ENCODE results near the gene DPYD. TPM values are rescaled to one million over a fixed set of nuclear protein-coding genes. Genes with fewer than 3 reads are reported as not detected.

The DPYD gene
- total RNA-seq, 1 donor from 2014 or later = 5.9 TPM

DNA sequence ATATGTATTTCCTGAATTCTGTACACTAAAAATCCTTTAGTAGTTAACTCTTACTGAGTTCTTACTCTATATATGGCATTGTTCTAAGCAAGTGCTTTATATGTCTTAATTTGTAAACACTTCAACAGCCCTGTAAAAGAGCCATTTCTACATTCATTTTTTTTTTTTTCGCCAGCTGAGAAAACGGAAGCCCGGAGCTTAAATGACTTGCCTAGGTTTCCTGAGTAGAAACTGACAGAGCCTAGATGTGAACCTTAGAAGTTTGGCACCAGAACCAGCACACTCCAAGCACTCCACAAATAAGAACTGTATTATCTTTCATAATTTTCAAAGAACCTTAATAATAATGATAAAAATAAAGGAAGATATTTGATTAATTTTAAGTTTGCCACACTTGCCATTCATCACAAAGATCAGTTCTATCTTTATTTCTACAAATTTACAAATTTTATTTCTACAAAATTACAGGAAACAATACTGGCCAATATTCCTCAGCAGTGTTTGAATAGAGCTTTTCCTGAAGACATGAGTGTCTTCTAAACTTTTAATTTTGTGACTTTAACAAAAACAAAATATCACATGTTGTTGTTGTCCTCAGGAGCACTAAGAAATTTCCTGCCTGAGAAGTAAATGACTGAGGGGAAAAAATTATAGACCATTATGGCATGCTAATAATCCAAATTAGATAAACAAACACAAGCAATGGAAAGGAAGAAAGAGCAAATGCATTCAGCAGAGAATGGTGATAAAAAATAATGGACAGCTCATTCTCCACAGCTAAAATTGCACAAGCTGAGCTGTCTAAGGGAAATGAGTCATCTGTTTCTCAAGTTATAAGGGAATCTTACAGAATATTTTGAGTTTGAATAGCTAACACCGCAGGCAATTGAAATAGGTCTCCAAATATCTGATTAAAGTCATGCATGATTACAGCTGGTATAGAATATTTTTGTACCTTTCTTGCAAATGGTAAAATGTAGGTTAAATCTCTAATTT lies 71.2 kb downstream of the DPYD start:
- H3K4me1 Mint-ChIP-seq = peaks cover 4% of the 10 kb centered on the region
- no peak for TF ChIP-seq CTCF (conservative IDR thresholded peaks at IDR 0.05)
- peaks cover 3% of the 10 kb centered on the region for H3K9me3 Mint-ChIP-seq
- H3K27me3 Mint-ChIP-seq (ENCODE audit: low read depth) = no peaks in the 10 kb centered on the region
- H3K4me3 Mint-ChIP-seq = no peak overlapping the region
- no peak for DNase-seq (ENCODE audit: low read depth, low spot score)
- no peak overlapping the region for H3K27ac Mint-ChIP-seq (ENCODE audit: unreplicated experiment)
- H3K36me3 Mint-ChIP-seq (ENCODE audit: low read depth) = peaks cover 4% of the 10 kb centered on the region

DNA sequence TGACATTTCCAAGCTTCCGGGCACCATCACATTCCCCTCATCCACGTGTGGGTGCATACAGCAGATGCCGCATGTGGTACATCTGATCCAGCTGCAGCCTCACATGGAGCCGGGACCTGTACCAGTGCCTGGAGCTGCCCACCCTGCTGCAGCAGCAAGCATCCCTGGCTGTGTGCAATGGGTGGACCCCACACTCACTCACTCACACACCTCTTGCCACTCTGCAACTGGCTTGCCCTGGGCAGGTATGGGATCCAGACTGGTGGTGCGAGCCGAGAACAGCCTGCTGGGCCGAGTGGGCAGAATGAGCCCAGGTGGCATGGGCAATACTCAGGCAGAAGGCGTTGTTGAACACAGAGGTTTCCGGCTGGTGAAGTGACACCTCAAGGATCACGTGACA lies 75.0 kb downstream of the DPYD start:
- no peak overlapping the region for H3K4me3 Mint-ChIP-seq
- peaks cover 4% of the 10 kb centered on the region for H3K4me1 Mint-ChIP-seq
- no peak overlapping the region for H3K27ac Mint-ChIP-seq (ENCODE audit: unreplicated experiment)
- H3K9me3 Mint-ChIP-seq = peaks cover 3% of the 10 kb centered on the region
- no peak for TF ChIP-seq CTCF (conservative IDR thresholded peaks at IDR 0.05)
- no peak for DNase-seq (ENCODE audit: low read depth, low spot score)
- peaks cover 4% of the 10 kb centered on the region for H3K36me3 Mint-ChIP-seq (ENCODE audit: low read depth)
- no peaks in the 10 kb centered on the region for H3K27me3 Mint-ChIP-seq (ENCODE audit: low read depth)

GRCh38 chr1:97844552-97845089 lies 76.2 kb downstream of the DPYD start:
- peaks cover 3% of the 10 kb centered on the region for H3K9me3 Mint-ChIP-seq
- no peaks in the 10 kb centered on the region for H3K27me3 Mint-ChIP-seq (ENCODE audit: low read depth)
- peaks cover 4% of the 10 kb centered on the region for H3K36me3 Mint-ChIP-seq (ENCODE audit: low read depth)
- H3K27ac Mint-ChIP-seq (ENCODE audit: unreplicated experiment) = no peak overlapping the region
- H3K4me3 Mint-ChIP-seq = no peak overlapping the region
- no peak for TF ChIP-seq CTCF (conservative IDR thresholded peaks at IDR 0.05)
- H3K4me1 Mint-ChIP-seq = peaks cover under 1% of the 10 kb centered on the region
- DNase-seq (ENCODE audit: low read depth, low spot score) = no peak

DNA sequence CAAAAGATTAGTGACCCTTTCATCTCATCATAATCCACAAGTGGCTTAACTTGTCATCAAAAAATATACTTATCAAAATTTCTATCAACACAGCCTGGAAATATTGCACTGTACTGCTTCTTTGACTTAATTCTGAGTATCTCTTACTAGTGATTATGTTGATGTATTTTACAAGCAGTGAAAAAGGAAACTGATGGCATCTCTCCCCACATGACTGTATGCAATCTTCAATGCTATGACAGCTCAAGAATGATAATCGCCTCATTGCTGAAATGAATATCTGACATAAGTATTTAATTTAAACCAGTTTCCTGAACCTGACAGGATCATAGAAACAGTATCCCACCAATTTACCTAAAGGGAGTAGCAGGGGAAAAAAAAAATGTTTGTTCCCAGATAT lies 79.5 kb downstream of the DPYD start:
- no peaks in the 10 kb centered on the region for H3K27me3 Mint-ChIP-seq (ENCODE audit: low read depth)
- H3K36me3 Mint-ChIP-seq (ENCODE audit: low read depth) = peaks cover 3% of the 10 kb centered on the region
- DNase-seq (ENCODE audit: low read depth, low spot score) = no peak
- H3K27ac Mint-ChIP-seq (ENCODE audit: unreplicated experiment) = no peak overlapping the region
- peaks cover 3% of the 10 kb centered on the region for H3K9me3 Mint-ChIP-seq
- H3K4me1 Mint-ChIP-seq = no peaks in the 10 kb centered on the region
- TF ChIP-seq CTCF (conservative IDR thresholded peaks at IDR 0.05) = no peak
- no peak overlapping the region for H3K4me3 Mint-ChIP-seq

- TF ChIP-seq CTCF (conservative IDR thresholded peaks at IDR 0.05) = no peak
- H3K4me3 Mint-ChIP-seq = no peak overlapping the region
- no peak overlapping the region for H3K27ac Mint-ChIP-seq (ENCODE audit: unreplicated experiment)
- H3K9me3 Mint-ChIP-seq = no peaks in the 10 kb centered on the region
- H3K27me3 Mint-ChIP-seq (ENCODE audit: low read depth) = no peaks in the 10 kb centered on the region
- H3K4me1 Mint-ChIP-seq = no peaks in the 10 kb centered on the region
- H3K36me3 Mint-ChIP-seq (ENCODE audit: low read depth) = no peaks in the 10 kb centered on the region
- no peak for DNase-seq (ENCODE audit: low read depth, low spot score)
Observed at GRCh38 chr1:97837161-97837560, 83.7 kb downstream of the DPYD start.
